Endothelial cell of umbilical vein (primary cell): ENCODE results near the gene GMPPB. TPM values are rescaled to one million over a fixed set of nuclear protein-coding genes. Genes with fewer than 3 reads are reported as not detected.
"Not testable (repeated sequence)": the region's sequence is repeated elsewhere in the genome, so short reads cannot be mapped to it uniquely, and the experiment has no call there.

Source experiments
- BruUV-seq: library from RNA; stranded (reverse); fragments of 400-500 nt; replicated peaks from 2 replicates; lab custom pipeline; 2021; lab: Mats Ljungman, UMichigan
- CTCF ChIA-PET: fragments of 300-600, 350-600 bp; sonication (Branson Sonifier 250); formaldehyde crosslinking; loops from one replicate; lab custom pipeline; 2021; ENCODE audit warnings: antibody characterized with exemption, inconsistent platforms; lab: Charles Lee
- POLR2A ChIA-PET: fragments of 300-600, 350-600 bp; sonication (Branson Sonifier 250); formaldehyde crosslinking; loops from one replicate; lab custom pipeline; 2021; ENCODE audit warnings: antibody characterized with exemption, inconsistent platforms; lab: Charles Lee
- DNase-seq: peaks from one replicate; pipeline ENCODE4 v3.0.0-alpha.2; 2011; ENCODE audit warnings: low read depth, low spot score
- FAIRE-seq: peaks from 2 replicates; lab custom pipeline; 2011; peaks lifted over from hg19 to GRCh38; lab: Jason Lieb, UNC
- H2AFZ ChIP-seq: 2 replicates; pipeline ENCODE4 v1.6.0; 2012; ENCODE audit warnings: low read depth, low read length, control low read depth, inconsistent platforms
- H3K27ac ChIP-seq: 2 replicates; pipeline ENCODE4 v1.5.1; 2011; ENCODE audit warnings: low read depth, mild to moderate bottlenecking, control low read depth, low read length, moderate library complexity; ENCODE audit not compliant: insufficient read depth
- H3K27me3 ChIP-seq, 2 experiments: 2 replicates each; pipeline versions ENCODE4 v1.6.0 to v1.6.1; 2011; ENCODE audit warnings: low read length in 2 of 2, mixed read lengths in 1 of 2; ENCODE audit not compliant: control insufficient read depth in 2 of 2, insufficient read depth in 2 of 2
- H3K36me3 ChIP-seq, 2 experiments: 2 replicates in 1 of 2; 3 replicates in 1 of 2; pipeline ENCODE4 v1.5.1; 2011; ENCODE audit warnings: low read length in 2 of 2, mild to moderate bottlenecking in 1 of 2, moderate library complexity in 1 of 2; ENCODE audit not compliant: control insufficient read depth in 2 of 2, insufficient read depth in 2 of 2; ENCODE audit errors: extremely low read depth in 1 of 2
- H3K4me1 ChIP-seq: 3 replicates; pipeline ENCODE4 v1.5.1; 2011; ENCODE audit warnings: mild to moderate bottlenecking, low read length; ENCODE audit not compliant: control insufficient read depth, insufficient read depth; ENCODE audit errors: extremely low read depth
- H3K4me2 ChIP-seq: 2 replicates; pipeline ENCODE4 v1.6.1; 2011; ENCODE audit warnings: low read length, control low read depth, mixed read lengths; ENCODE audit not compliant: insufficient read depth
- H3K4me3 ChIP-seq, 3 experiments: fragments of 200-600 bp in 1 of 3; sonication (generic), shearing (Covaris generic) in 1 of 3; replicated peaks in 1 of 3; 2 replicates each; pipeline ENCODE4 v1.5.1; 2011 to 2016; ENCODE audit warnings: control low read depth in 3 of 3, low read length in 3 of 3, mild to moderate bottlenecking in 2 of 3, inconsistent platforms in 1 of 3, low read depth in 1 of 3, moderate library complexity in 1 of 3; ENCODE audit not compliant: insufficient read depth in 1 of 3
- H3K79me2 ChIP-seq: 2 replicates; pipeline ENCODE4 v1.6.0; 2012; ENCODE audit warnings: low read length, inconsistent platforms; ENCODE audit not compliant: control insufficient read depth, insufficient read depth
- H3K9ac ChIP-seq: replicated peaks from 2 replicates; pipeline ENCODE3; 2011; ENCODE audit warnings: low read length, control low read depth; ENCODE audit not compliant: insufficient read depth; ENCODE audit errors: extremely low read depth
- H3K9me1 ChIP-seq: replicated peaks from 3 replicates; pipeline ENCODE4 v1.6.0; 2011; ENCODE audit warnings: mild to moderate bottlenecking, low read length; ENCODE audit not compliant: control insufficient read depth, insufficient read depth; ENCODE audit errors: extremely low read depth
- H3K9me3 ChIP-seq: replicated peaks from 2 replicates; pipeline ENCODE4 v1.5.1; 2012; ENCODE audit warnings: low read length, inconsistent platforms; ENCODE audit not compliant: control insufficient read depth, insufficient read depth
- H4K20me1 ChIP-seq: replicated peaks from 2 replicates; pipeline ENCODE3; 2011; ENCODE audit warnings: mild to moderate bottlenecking, low read length; ENCODE audit not compliant: control insufficient read depth, insufficient read depth; ENCODE audit errors: extremely low read depth
- dilution Hi-C: fragments of 300-500 bp; cut with MboI; formaldehyde crosslinking; loops from one replicate; pipeline ENCODE4 v1.15.0; 2019; ENCODE audit warnings: low sequenced_read_pairs; ENCODE audit not compliant: extremely low pct_ligation_motif_present
- intact Hi-C: fragments of 100-400 bp; cut with micrococcal nuclease; formaldehyde crosslinking; loops from one replicate; pipeline ENCODE4 v1.10.0; 2022
- polyA plus RNA-seq, 4 experiments: library from polyadenylated mRNA; depleted of rRNA in 3 of 4; stranded (reverse) in 3 of 4; unstranded in 1 of 4; fragments of >200 nt; gene quantifications; 2 replicates each; pipeline versions ENCODE4 v1.2.1 to v1.2.3, GENCODE V29; 2011 to 2012; ENCODE audit warnings: missing spikeins in 1 of 4
- total RNA-seq: library from RNA; stranded (reverse); gene quantifications from 2 replicates; pipeline ENCODE4 v1.2.3, GENCODE V29; 2021

GMPPB gene
- total and polyA plus RNA-seq, 2 donors (not counting 3 experiments of a cell fraction or from before 2014, with no cell fraction given), result 52.5 to 62.0 TPM

DNA sequence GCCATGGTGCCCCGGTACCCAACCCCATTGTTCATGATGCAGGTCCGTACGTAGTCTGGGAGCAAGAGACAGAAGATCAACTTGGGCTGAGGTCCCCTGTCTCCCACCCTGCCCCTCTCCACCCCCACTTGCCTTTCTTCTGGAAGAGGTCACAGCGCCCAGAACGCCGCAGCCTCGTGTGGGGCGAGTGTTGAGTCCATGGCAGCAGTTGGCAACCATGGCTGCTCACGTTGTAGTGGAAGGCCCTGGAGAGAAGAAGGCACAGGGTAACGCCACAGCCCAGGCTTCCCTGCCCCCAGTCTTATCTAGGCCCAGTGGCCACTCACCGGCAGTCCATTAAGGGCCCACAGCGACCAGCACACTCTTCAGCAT lies 36.3 kb downstream of the GMPPB start:
- H3K4me1 ChIP-seq, H3K36me3 ChIP-seq, intact Hi-C loops, FAIRE-seq, H3K79me2 ChIP-seq, dilution Hi-C loops, H3K9me1 ChIP-seq, H3K9ac ChIP-seq, DNase-seq, H3K9me3 ChIP-seq, H4K20me1 ChIP-seq, BruUV-seq, CTCF ChIA-PET, H2AFZ ChIP-seq, H3K4me2 ChIP-seq, H3K27me3 ChIP-seq, H3K27ac ChIP-seq, POLR2A ChIA-PET, H3K4me3 ChIP-seq: not testable (repeated sequence)

DNA sequence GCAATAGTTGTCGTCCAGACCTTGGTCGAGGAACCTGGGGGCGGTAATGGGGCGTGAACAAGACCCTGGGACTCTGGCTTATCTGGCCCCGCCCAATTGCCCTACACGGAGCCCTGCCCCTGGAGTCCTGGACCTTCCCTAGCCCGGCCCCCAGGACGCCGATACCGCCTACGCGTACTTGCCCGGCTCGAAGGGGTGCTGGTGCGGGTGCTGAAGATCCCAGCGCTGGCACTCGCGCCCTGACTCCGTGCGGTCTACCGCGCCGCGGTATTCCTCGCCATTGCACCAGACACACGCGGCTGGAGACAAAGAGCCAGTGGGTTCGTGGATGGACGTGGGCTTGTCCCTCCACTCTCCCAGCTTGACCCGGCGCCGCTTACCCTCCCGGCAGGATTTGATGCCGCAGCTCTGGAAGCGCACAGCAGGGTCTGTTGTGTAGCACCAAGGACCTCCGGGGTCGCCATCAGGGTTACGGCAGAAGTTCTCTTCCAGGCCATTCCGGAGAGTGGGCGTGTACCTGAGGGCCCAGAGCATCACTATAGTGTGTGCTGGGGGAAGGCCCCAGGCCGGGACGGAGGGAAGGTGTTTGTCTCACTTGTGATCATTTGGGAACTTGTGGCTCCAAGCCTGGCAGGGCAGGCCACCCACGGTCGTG lies 36.9 kb downstream of the GMPPB start:
- H3K36me3 ChIP-seq, dilution Hi-C loops, H3K27ac ChIP-seq, H3K4me2 ChIP-seq, H3K27me3 ChIP-seq, POLR2A ChIA-PET, FAIRE-seq, H3K9ac ChIP-seq, H4K20me1 ChIP-seq, BruUV-seq, H3K4me1 ChIP-seq, intact Hi-C loops, DNase-seq, H3K9me1 ChIP-seq, CTCF ChIA-PET, H3K9me3 ChIP-seq, H3K79me2 ChIP-seq: not testable (repeated sequence)
- Histone ChIP-seq H2AFZ (peak overlapping the region; percentile 26), H3K4me3 (peak overlapping the region in 1 of 3 experiments; percentile 33)
